ENCODE data around the gene ASTL.
"Not testable (repeated sequence)": the region's sequence is repeated elsewhere in the genome, so short reads cannot be mapped to it uniquely, and the experiment has no call there.

The ASTL gene

DNA sequence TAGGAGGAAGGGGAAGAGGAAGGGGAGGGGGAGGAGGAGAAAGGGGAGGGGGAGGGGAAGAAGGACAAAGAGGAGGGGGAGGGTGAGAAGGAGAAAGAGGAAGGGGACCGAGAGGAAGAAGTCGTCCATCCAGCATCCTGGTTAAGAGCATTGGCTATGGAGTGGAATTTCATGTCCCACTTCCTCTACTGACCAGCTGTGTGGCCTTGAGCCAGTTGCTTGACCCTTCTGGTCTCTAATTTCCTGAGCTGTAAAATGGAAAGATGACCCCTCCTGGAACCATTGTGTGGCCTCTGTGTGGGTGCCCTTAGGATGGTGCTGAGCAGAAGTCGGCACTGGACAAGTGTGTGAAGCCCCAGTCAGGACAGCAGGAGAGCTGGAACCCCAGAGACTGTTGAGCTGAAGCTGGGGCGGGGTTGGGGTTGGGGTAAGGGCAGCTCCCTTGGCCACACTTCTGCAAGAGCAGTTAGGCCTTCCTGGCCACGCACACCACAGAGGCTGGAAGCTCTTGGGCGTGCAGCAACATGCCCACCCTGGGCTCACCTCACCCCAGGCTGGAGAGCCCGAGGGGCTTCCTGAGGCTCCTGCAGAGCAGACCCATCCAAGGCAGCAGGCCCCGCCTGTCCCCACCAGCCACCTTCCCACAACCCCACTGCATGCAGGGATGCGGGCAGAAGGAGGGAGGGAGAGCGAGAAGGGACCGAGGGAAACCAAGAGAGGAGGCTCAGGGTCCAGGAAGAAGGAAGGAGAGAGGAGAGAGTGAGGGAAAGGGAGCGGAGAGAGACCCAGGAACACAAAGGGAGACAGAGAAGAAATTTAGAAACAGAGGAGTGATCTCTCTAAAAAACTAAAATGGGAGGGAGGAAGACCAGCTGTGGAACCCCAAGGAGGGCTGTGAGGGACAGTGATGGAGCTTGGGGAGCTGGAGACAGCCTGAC, 38.2 kb downstream of the ASTL start:
- DNase-seq (ENCODE audit: low read depth in 2 of 2) = no peak

DNA sequence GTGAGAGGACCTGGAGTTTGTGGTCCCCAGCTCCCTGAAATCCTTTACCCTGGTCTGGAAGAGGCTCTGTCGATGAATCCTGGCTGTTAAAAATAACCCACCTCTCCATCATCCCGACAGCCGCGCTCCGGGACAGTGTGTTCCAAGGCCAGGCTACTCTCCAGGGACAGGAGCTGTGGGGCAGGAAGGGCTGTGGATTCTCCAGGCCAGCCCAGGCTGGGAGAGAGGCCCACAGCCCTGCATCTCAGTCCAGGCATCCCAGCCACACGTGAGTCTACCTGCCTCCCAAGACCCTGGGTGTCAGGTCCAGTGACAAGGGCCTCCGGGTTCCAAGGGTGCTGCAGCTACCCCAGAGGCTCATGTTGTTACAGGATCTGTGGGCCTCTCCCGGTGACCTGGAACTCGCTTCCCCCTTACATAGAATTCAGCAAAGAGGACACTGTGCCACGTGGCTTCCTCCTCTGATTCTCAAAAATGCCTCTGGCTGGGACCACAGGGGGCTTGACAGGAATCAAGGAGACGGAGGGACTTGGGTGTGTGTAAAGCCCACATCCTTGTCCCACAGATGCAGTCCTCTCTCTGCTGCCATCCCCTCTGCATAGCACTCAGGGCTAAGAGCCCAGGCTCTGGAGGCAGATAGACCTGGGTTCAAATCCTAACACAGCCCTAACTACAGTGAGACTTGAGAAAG, 39.3 kb downstream of the ASTL start:
- no peak for DNase-seq (ENCODE audit: low read depth in 2 of 2)

DNA sequence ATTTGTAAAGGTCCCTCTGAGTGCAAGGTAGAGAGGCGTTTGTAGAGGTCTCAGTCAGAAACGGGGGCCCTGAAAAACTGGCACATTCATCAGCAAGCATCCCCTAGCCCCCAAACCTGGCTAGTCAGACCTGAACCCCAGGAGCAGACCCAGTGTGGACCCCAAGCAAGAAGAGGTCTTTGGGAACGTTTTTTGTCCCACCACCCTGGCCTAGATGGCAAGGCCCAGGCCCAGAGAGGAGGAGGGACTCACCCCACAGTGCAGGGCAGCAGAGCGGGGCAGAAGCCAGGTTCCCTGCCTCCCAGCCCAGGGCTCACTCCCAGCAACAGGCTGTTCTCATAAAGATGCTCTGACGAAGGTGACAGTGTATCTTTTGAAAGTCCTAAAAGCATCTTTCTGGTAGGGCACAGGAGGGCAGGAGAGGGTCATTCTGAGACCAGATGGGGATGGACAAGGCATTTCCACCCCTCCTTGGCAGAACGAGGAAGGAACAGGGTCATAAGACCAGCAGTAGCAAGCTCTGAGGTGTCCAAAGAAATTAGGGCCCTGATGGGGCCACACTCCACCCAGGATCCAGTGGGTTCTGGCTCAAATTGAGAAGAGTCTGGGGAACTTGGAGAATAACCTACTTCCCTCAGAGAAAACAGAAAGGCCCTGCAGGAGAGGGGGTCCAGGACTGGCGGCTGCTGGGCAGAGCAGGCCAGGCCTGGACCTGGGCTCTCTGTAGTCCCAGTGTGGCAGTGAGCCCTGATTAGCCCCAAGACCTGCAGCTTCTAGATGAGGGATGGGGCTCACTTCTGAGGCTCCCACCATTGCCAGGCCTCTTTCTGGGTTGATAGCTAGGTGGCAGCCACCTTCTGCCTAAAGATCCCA, 40.1 kb downstream of the ASTL start:
- no peak for DNase-seq (ENCODE audit: low read depth in 2 of 2)

DNA sequence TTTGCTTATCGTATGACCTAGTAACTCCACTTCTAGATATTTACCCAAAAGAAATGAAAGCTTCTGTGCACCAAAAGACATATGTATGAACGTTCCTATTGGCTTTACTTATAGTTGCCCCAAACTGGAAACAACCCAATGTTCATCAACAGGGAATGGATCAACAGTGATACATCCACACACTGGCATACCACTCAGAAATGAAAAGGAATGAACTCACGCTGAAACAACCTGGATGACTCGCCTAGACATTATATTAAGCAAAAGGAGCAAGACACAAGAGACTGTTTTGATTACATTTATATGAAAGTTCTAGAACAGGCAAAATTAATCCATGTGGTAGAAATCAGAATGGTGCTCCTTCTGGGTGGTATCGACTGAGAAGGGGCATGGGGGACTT, 40.9 kb downstream of the ASTL start:
- DNase-seq (ENCODE audit: low read depth in 2 of 2) = no peak

DNA sequence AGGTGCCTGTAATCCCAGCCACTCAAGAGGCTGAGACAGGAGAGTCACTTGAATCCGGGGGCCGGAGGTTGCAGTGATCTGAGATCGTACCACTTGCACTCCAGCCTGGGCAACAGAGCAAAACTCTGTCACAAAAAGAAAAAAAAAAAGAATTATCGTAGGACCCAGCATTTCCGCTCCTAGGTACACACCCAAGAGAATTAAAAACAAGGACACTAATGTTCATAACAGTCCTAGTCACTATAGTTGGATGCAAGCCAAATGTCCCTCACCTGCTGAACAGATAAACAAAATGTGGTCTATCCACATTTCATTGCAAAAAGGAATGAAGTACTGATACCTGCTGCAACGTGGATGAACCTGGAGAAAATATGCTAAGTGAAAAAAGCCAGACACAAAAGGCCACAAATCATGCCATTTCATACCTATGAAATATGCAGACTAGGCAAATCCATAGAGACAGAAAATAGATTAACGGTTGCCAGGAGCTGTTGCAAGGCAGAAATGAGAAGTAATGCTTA, 43.1 kb downstream of the ASTL start:
- no peak for DNase-seq (ENCODE audit: low read depth in 2 of 2)

DNA sequence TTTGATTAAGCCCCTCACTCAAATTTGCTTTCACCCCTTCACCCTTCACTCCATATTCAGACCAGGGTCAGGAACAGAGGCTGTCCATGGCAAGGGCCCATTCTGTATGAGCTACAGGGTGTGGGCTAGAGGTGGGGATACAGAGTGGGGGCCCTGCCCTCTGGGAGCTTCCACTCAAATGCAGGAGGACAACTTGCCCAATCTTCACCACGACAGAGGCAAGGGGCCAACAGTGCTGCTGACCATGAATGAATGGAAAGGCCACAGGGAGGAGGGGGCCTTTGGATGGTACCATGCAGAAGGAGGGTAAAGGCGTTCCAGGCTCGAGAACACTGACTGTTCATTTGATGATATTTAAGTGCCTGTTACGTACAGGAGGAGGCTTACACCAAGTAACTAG, 44.8 kb downstream of the ASTL start:
- no peak for DNase-seq (ENCODE audit: low read depth in 2 of 2)

DNA sequence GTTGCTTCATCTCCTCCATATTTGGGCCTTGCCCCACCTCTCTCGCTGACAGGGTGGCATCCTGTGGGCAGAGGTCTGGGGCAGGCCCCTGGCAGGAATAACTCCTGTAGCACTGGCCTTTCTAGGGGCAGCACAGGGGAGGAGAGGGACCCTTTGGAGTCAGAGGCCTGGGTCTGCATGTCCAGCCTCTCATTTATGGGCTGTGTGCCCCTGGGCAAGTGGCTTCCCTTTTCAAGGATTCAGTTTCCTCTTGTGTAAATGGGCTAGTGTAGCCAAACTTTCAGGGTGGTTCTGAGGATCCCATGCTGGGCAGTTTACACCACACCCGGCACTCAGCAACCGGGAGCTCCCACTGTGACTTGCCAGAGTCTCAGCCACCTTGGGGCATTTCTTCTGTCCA, 45.4 kb downstream of the ASTL start:
- no peak for DNase-seq (ENCODE audit: low read depth in 2 of 2)

DNA sequence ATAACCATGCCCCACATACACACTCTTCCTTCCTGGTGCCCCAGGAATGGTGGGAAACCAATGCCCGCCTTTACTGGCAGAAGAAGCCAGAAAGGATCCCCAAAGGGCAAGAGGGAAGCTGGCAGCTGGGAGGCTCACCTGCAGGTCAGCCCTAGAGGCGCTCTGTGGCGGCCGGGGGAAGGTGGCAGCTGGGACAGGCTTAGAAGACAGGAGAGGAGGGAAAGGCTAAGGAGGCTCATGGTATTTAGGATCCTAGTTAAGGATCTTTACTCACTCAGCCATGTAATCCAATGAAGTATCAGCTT, 45.8 kb downstream of the ASTL start:
- DNase-seq (ENCODE audit: low read depth in 2 of 2) = no peak

DNA sequence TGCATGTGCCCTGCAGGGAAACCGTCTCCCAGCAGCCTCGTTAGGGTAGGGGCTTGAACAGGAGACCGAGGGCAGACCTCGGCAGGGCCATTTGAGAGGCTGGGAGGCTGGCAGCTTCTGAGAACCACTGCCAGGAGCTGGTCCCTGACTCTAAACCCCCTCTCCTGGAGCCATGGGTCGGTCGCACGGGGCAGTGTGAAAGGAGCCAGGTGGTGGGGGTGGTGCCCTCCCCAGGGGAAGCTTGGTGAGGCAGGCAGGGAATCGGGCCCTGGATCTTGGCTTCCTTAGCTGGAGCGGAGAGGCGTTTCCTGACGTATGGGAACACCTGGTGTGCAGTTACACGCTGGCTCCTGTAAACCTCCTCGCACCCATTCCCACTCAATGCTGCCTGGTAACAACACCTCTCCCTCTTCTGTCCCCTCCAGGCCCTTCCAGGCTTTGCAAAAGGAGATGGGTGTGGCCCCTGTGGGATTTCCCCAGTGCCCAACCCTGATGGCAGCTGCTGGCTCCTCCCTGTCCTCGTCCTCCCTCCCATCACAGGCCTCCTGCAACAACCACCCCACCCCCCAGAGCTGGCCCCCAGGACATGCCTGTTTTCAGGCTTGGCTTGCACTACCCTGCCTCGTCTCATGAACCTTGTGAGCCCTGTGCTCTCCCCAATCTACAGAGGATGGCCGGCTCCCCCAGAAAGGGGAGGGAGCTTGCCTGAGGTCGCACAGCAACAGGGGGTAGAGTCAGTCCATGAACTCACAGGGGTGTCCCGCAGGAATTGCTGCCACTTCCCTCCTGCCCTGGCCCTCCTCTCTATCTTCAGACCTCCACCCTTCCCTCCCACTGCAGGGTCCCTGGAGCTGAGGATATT, 46.4 kb downstream of the ASTL start:
- no peak for DNase-seq (ENCODE audit: low read depth in 2 of 2)

DNA sequence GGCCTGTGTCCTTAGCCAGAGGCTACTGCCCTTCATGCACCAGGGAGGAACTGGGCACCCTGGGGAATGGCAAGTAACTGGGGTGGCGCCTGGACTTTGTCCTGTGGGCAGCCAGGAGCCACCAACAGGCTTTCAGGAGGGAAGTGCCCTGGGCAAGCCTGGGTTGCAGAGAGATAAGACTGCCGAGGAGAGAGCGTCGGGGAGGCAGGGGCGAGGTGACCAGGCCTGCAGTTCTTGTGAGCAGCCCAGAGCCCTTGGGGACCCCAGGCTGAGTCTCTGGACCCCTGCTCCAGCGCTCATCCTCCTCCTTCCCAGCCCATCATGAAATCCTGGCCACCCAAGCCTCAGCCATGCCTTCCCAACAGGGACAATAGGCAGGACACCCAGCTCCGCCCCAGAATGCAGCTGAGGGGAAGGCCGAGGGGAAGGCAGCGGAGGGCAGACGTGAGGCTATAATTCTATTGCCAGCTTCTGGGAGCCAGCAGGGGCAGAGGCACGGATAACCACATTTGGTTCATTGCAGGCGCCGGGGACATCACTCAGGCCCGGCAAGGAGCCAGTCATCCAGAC, 47.1 kb downstream of the ASTL start:
- no peak for DNase-seq (ENCODE audit: low read depth in 2 of 2)

DNA sequence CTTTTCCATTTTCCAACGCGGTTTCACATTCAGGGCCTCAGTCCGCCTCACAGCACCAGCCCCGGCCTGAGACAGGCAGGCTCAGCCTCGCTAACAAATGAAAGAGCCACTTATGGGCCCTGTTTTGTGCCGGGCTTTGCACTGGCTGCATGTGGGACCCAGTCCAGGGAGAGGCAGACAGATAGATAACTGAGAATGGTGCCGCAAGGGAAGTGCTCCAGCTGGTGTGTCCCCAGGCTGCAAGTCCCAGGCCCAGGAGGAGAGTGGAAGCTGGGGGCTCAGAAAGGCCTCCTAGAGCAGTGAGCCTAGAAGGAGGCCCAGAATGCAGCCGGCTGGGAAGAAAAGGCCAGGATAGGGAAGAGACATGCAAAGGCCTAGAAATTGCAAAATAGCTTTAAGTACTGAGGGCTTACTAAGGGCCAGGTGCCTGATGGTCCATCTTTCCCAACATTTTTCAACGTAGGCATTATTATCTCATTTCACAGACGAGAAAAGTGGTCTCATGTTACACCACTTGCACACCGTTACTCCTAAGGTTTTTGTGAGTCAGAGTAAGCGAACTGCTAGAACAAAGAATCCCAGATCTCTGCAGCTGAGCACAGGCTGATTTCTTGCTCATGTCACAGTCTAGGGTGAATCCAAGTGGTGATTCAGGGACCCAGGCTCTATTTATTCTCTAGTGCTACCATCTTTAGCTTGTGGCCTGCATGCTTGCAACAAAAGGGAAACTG, 47.9 kb downstream of the ASTL start:
- no peak for DNase-seq (ENCODE audit: low read depth in 2 of 2)

DNA sequence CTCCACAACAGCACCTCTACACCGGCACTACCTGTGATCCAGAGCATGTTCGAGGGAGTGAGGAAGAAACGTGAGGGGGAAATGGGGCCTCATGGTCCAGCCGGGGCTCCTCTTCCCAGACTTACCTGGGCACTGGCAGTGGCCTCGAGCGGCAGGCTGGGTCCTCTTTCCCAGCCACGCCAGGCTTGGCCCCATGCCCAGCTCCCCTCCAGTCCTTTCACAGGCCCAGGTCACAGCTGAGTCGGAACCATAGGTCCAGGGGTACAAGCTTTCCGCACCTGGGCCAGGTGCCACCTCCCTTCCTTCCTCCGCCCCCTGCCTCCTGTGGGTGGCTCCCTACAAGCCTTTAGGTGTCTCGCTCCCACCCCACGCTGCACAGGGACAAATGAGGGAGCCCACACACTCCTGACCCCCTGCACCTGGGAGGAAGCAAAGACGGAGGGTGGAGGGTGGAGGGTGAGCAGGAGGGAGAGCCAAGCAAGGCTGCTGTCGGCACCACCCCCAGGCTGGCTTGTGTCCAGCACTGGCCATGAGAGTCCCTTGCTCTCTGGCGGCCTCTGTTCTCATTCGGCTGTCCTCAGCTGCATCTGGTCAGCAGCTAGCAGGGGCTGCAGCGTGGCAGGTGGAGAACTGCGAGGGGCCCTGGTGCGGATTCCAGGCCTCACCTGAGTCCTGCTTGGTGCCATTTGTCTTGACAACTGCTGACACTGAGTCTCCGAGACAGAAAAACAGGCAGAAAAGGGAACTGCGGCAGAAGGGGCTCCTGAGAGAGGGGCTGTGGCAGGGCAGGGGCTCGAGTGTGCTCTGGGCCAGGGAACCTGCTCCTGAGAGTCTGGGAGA, 48.7 kb downstream of the ASTL start:
- no peak for DNase-seq (ENCODE audit: low read depth in 2 of 2)

DNA sequence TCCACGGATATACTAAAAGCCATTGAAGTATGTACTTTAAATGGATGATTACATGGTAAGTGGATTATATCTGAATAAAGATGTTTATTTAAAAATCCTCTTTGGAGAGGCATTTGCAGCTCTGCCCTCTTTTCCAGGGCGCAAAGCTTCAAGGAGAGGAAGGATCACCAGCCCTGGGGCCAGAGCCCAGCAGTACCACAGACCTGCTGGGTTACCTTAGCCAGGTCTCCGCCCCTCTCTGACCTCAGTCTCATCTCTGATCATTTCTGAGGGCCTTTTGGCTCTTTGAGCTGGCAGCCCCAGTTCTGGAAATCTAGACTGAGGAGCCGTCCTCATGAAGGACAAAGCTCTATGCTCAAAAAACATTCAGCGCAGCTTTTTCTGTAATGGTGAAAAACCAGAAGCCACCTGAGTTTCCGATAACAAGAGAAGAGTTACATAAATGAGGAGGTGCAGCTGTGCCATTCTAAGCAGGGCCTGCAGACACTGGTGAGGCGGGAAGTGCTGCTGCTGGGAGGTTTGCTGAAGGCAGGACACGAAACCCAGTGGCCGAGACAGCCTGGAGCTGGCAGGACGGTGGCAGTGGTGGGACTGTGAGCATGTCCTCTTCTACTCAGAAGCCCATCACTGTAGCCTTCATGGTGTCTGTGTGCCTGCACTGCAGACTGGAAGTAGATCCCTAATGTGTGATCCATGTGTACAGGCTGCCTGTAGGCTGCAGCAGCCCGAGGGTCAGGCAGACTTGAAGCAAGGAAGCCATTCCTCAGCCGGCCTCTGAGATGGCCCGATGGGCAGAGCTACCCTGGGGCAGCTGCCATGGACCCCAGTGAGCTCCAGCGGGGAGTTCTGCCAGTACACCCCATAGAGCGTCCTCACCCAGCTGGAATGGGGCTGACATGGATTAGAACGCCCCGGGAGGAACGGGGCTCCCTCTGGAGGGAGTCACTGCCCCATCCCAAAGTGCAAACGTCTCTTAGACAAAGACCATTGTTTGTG, 49.7 kb downstream of the ASTL start:
- DNase-seq (ENCODE audit: low read depth in 2 of 2) = no peak

DNA sequence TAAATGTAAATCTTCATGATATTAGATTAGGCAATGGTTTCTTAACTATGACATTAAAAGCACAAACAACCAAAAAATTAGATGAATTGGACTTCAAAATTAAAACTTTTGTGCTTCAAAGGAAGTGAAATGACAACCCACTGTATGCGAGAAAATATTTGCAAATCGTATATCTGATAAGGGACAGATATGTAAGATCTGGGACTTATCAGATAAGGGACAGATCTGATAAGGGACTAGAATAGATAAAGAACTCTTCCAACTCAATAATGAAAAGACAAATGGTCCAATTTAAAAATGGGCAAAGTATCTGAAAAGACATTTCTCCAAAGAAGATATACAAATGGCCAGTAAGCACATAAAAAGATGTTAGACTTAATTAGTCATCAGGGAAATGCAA, 51.2 kb downstream of the ASTL start:
- no peak for DNase-seq (ENCODE audit: low read depth in 2 of 2)

DNA sequence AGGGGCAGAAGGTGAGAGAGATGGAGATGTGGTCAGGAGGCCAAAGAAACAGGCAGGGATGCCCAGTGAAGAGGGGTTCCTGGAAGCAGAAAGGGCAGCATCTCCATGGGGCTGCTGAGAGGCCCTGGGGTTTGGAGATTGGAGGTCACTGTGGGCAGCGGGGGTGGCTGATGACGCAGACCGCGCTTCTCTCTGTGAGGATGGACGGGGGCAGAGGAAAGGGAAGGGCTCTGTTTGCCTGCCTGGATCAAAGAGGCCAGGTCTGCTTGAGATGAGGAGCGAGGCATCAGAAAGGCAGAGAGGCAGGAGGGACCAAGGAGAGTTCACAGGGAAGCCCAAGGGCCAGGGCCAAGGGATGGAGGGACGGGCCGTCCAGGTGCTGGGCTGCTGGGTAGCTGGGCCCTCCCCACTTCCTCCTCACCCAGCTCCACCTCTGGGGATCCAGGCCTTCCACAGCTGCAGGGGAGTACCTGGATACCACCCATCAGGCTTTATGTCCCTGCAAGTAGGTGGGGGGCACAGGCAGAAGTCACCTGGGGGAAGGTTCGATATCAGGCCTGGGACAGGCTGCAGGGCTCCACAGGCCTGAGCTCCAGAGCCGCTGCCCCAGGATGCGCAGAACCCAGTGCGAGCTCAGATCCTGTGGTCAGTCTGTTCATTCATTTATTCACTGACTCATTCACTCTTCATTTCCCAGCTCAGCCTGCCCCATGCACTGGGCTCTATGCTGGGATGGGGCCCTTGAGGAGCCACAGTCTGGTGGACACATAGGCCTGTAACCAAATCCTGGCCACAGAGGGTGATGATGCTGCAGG, 52.6 kb downstream of the ASTL start:
- no peak for DNase-seq (ENCODE audit: low read depth in 2 of 2)

DNA sequence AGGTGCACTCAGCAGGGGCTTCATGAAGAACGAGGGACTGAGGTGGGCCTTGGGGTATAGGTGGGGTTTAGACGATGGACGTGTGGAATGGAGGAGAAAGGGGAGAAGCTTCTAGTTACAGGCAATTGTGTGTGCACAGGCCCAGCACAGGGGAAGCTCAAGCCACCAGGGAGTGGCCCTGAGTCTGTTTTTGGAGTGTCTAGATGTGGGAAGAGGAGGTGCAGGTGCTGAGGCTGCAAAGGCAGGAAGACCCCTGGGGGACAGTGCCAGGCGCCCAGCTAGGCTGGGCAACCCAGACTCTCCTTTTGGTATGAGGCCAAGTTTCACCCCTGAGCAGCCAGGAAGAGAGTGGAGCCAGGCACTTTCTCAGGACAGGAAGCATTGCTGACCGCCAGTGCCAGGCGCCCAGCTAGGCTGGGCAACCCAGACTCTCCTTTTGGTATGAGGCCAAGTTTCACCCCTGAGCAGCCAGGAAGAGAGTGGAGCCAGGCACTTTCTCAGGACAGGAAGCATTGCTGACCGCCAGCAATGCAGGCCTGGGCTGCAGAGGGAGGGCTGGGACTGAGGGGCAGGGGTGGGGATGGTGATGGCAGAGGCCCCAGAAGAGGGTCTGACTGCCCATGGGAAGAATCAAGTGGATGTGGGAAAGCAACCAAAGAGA, 53.3 kb downstream of the ASTL start:
- DNase-seq (ENCODE audit: low read depth in 2 of 2) = not testable (repeated sequence)
